Smooth muscle cell of trachea (primary cell): ENCODE data around the gene GGT1. TPM values are rescaled to one million over a fixed set of nuclear protein-coding genes. Genes with fewer than 3 reads are reported as not detected.

Source experiments
- total RNA-seq: library from RNA; depleted of rRNA; stranded (reverse); fragments of >200 nt; gene quantifications from 2 replicates; pipeline ENCODE4 v1.2.1, GENCODE V29; 2014

Gene GGT1
- 0.44 and 2.6 TPM in 2 replicates for total RNA-seq

DNA sequence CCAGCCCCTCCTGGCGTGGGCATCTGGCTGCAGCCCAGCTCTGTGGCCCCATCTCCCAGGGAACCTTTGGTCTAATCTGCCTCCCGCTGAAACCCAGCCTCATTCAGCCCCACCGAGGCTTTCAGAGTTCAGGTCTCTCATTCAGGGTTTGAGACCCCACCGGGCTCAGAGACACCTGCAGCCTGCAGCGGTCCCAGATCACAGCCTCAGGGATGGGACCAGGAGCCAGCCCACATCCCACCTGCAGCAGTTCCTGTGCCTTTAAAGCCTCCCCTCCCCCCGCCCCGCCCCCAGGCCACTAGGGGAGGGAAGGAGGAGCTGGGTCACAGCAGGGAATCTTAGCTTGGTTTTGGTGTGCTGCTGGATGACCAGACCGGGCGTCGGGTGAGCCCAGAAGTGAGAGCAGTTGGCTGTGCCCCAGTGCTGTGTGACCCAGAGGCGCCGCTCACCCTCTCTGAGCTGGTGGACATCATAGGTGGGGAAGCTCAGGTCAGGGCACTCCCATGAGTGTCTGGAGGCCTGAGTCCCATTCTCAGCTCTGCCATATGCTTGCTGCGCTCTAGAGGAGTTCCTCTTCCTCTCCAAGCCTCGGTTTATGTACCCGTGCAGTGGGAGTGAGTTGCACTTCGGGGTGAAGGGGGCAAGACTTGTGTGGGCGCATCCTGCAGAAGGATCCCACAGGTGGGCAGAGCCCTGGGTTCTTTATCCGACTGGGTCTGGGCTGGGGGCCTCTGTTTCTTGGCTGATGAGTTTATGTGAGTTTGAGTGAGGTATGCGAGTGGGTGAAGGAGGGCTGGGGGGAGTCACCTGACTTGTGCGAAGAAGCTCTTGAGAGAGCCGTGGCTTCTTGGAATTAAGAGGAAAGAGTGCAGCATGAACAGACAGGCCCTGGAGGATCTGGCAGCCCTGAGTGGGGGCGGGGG, at the start of gene GGT1:
Gene GGT1 (plus strand): TSS at position 347 of the 923 bp plus-strand sequence. CDS start 7,889 bp downstream, outside the sequence.

DNA sequence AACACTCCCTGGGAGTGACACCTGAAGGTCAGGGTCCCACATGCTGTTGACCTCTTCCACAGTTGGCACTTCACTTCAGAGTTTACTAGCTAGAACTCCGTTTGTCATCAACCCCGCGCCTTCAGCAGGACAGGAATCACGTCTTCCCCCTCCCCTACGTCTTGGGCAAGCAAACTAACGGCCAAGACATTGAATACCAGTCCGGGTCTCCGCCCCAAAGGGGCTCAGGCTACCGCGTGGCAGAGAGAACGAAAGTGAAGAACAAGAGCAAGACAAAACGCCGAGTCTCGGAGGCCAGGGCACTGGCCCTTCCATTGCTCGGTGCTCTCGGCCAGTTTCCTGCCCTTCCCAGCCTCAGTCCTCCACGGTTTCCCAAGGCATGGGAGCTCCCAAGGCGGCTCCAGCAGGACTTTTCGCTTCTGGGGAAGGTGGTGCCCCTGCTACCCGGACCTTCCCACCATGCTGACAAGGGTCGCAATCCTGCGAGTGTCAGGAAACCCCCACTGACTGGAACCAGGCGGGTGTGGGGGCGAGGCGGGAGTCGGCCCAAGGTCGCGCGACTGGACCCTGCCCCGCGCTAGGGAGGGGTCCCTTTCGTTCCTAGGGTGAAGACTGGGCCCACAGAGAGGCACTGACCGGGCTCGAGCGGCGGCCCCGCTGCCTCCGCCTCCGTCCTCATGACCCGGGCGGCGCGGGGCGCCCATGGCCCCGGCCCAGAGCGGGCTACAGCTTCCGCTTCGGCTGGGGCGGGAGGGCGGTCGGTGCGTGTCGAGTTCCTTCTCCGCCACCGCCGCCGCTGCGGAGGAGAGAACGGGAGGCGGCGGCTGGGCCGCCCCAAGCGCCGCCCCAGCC, 48.5 kb upstream of the GGT1 start, which contains the start of gene GUCD1:
Gene GUCD1 (minus strand): TSS at position 826 of the 852 bp plus-strand sequence. CDS start 147 bp downstream, at position 679.

DNA sequence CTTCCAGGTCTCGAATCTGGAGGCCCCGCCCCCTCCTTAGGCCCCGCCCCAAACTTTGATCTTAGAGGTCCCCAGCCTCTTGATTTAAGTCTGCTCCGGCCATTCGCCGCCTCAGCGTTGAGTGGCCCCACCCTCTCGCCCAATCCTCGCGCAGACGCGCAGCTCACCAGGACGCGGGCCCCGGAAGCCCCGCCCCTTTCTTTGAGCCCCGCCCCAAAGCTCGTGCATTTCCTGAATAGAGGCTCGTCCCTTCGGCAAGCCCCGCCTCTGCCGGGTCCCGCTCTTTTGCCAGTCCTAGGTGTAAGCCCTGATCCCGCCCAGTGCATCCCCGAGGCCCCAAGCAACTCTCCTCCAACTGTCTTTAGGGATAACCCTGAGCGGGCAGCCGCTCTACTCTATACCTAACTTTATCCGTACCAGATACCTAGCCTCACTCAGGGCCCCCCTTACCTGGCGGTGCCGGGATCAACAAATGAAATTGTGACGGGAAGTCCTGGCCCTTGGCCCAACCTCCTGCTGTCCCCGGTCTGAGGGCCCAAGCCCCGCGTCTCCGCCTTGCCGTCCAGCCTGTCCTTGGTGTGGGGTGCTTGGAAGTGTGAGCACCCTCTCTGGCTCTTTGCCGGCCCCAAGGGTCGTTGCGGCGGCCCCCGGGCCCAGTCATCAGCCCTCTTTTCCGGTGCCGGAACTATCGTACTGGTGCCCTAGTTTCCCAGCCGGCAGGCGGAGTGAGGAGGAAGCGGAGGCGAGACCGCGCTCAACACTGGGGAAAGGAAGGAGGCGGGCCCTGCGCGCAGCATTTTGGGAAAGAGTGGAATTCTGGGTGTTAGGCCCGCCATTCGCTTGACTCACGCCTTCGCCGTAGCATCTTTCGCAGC, 47.6 kb upstream of the GGT1 start, which contains the start of gene SNRPD3:
Gene SNRPD3 (plus strand): TSS at position 835 of the 875 bp plus-strand sequence. CDS start 1,676 bp downstream, outside the sequence.

DNA sequence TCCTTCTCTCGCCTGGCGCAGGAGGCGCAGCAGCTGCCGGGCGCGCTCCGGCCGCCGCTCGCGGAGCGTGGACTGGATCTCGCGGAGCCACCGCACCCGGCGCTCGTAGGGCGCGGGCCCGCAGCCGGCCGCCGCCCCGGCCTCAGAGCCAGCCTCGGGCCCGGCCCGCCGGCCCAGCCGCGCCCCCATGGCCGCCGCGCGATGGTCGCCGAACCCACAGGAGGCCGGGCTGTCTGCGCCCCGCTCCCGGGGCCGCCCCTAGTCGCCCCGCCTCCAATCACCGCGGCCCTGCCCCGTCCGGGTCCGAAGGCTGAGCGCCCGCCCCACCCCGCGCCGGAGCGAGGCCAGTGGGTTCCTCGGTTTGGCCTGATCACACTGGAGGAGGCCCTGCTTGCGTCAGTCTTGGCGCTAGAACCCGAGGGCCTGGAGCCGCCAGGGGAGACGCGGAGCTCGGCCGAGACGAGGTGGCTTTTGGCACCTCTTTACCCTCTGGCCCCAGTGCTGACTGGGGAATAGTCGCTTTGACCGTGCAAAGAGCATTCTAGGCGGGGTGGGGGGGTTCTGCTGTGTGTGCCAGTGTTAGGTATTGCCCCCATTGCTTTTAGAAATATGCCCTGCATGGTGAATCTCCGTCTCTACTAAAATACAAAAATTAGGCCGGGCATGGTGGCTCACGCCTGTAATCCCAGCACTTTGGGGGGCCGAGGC, 10.0 kb upstream of the GGT1 start, which contains the start of gene LRRC75B:
Gene LRRC75B (minus strand): TSS at position 223 of the 708 bp plus-strand sequence. CDS start 34 bp downstream, at position 189.

Other genes with a start within 250 kb of the GGT1 start
- 1.2 TPM in 2 replicates for gene ADORA2A, start 175.6 kb upstream of the GGT1 start, total RNA-seq
- not detected in 2 replicates for gene UPB1, start 107.9 kb upstream of the GGT1 start, total RNA-seq
- gene GUCD1, start 48.1 kb upstream of the GGT1 start, total RNA-seq = 122 and 245 TPM in 2 replicates
- gene SNRPD3, start 47.2 kb upstream of the GGT1 start, total RNA-seq = 88.3 and 172 TPM in 2 replicates
- 5.5 and 13.9 TPM in 2 replicates for gene LRRC75B, start 10.1 kb upstream of the GGT1 start, total RNA-seq
- gene PIWIL3, start 171.5 kb downstream of the GGT1 start, total RNA-seq = not detected in 2 replicates
- gene SGSM1, start 203.0 kb downstream of the GGT1 start, total RNA-seq = not detected in 2 replicates